Activated CD8-positive, alpha-beta memory T cell treated with anti-CD3 and anti-CD28 coated beads, Interleukin-2, amount 50 U/mL, for 1 hour (primary cell): ENCODE results near the gene GRIK3.
"Not testable (repeated sequence)": the region's sequence is repeated elsewhere in the genome, so short reads cannot be mapped to it uniquely, and the experiment has no call there.

Experiments
- DNase-seq: peaks from one replicate; pipeline ENCODE4 v3.0.0-alpha.2; 2020; ENCODE audit errors: extremely low read depth

The GRIK3 gene

GRCh38 chr1:36942148-36942547 is 92.2 kb downstream of the GRIK3 start:
- no peak for DNase-seq

- DNase-seq = no peak
These were observed 92.9 kb downstream of the GRIK3 start for GRCh38 chr1:36941316-36941978.

- DNase-seq = no peak
These were observed 95.5 kb downstream of the GRIK3 start for GRCh38 chr1:36938819-36939218.

- no peak for DNase-seq
These were observed 96.9 kb downstream of the GRIK3 start for GRCh38 chr1:36937371-36937770.

GRCh38 chr1:36934061-36934460 is 100.3 kb downstream of the GRIK3 start:
- DNase-seq = no peak

GRCh38 chr1:36927826-36928225 is 106.5 kb downstream of the GRIK3 start:
- no peak for DNase-seq

GRCh38 chr1:36925251-36925650 is 109.1 kb downstream of the GRIK3 start:
- DNase-seq = no peak

GRCh38 chr1:36924282-36924811 is 110.0 kb downstream of the GRIK3 start:
- DNase-seq = no peak

GRCh38 chr1:36922593-36923426 is 111.5 kb downstream of the GRIK3 start:
- DNase-seq = no peak

- no peak for DNase-seq
These were observed 112.2 kb downstream of the GRIK3 start for GRCh38 chr1:36922071-36922470.

GRCh38 chr1:36920801-36921405 is 113.4 kb downstream of the GRIK3 start:
- DNase-seq = no peak

- DNase-seq = no peak
These were observed 113.9 kb downstream of the GRIK3 start for GRCh38 chr1:36920371-36920770.

GRCh38 chr1:36919491-36920145 is 114.7 kb downstream of the GRIK3 start:
- no peak for DNase-seq

- no peak for DNase-seq
These were observed 115.7 kb downstream of the GRIK3 start for GRCh38 chr1:36918604-36919003.

GRCh38 chr1:36916542-36916941 is 117.8 kb downstream of the GRIK3 start:
- not testable (repeated sequence) for DNase-seq

GRCh38 chr1:36913484-36914060 is 120.7 kb downstream of the GRIK3 start:
- DNase-seq = no peak

- no peak for DNase-seq
These were observed 121.3 kb downstream of the GRIK3 start for GRCh38 chr1:36913016-36913415.

- no peak for DNase-seq
These were observed 121.9 kb downstream of the GRIK3 start for GRCh38 chr1:36912365-36912865.

GRCh38 chr1:36911561-36912364 is 122.6 kb downstream of the GRIK3 start:
- no peak for DNase-seq

GRCh38 chr1:36910886-36911540 is 123.3 kb downstream of the GRIK3 start:
- no peak for DNase-seq
